ENCODE measurements around the gene ELP1. TPM values are rescaled to one million over a fixed set of nuclear protein-coding genes. Genes with fewer than 3 reads are reported as not detected.
"Not testable (repeated sequence)": the region's sequence is repeated elsewhere in the genome, so short reads cannot be mapped to it uniquely, and the experiment has no call there.

The ELP1 gene
- total and polyA plus RNA-seq, 2 experiments from 2014 or later, result 9.1 to 46.3 TPM

DNA sequence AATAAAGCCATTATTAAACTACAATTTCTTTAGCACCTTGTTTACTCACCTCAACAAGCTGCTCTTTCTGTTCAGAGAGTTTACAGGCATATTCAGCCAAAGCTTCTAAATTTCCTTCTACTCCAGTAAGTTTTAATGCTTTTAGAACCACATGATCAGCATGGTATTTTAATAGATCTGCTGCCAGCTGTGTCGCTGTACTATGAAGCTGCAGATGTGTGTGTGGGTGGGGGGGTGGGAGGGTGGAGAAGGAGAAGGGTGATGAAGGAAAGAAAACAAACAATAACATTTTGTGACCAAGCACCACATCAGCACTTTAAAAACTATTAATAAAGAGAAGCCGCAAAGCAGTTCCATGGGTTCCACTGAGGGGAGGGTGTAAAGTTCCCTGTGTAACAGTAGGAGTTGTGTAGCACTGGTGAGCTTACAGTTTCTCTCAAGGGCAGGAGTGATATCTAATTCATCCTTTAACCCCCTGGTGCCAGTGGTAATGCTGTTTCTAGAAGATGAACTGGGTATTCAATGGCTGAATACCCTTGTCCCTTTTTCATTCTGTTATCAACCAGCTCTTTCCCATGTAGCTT is 38.8 kb upstream of the ELP1 start (continued):
- TF ChIP-seq, protein P1, sequence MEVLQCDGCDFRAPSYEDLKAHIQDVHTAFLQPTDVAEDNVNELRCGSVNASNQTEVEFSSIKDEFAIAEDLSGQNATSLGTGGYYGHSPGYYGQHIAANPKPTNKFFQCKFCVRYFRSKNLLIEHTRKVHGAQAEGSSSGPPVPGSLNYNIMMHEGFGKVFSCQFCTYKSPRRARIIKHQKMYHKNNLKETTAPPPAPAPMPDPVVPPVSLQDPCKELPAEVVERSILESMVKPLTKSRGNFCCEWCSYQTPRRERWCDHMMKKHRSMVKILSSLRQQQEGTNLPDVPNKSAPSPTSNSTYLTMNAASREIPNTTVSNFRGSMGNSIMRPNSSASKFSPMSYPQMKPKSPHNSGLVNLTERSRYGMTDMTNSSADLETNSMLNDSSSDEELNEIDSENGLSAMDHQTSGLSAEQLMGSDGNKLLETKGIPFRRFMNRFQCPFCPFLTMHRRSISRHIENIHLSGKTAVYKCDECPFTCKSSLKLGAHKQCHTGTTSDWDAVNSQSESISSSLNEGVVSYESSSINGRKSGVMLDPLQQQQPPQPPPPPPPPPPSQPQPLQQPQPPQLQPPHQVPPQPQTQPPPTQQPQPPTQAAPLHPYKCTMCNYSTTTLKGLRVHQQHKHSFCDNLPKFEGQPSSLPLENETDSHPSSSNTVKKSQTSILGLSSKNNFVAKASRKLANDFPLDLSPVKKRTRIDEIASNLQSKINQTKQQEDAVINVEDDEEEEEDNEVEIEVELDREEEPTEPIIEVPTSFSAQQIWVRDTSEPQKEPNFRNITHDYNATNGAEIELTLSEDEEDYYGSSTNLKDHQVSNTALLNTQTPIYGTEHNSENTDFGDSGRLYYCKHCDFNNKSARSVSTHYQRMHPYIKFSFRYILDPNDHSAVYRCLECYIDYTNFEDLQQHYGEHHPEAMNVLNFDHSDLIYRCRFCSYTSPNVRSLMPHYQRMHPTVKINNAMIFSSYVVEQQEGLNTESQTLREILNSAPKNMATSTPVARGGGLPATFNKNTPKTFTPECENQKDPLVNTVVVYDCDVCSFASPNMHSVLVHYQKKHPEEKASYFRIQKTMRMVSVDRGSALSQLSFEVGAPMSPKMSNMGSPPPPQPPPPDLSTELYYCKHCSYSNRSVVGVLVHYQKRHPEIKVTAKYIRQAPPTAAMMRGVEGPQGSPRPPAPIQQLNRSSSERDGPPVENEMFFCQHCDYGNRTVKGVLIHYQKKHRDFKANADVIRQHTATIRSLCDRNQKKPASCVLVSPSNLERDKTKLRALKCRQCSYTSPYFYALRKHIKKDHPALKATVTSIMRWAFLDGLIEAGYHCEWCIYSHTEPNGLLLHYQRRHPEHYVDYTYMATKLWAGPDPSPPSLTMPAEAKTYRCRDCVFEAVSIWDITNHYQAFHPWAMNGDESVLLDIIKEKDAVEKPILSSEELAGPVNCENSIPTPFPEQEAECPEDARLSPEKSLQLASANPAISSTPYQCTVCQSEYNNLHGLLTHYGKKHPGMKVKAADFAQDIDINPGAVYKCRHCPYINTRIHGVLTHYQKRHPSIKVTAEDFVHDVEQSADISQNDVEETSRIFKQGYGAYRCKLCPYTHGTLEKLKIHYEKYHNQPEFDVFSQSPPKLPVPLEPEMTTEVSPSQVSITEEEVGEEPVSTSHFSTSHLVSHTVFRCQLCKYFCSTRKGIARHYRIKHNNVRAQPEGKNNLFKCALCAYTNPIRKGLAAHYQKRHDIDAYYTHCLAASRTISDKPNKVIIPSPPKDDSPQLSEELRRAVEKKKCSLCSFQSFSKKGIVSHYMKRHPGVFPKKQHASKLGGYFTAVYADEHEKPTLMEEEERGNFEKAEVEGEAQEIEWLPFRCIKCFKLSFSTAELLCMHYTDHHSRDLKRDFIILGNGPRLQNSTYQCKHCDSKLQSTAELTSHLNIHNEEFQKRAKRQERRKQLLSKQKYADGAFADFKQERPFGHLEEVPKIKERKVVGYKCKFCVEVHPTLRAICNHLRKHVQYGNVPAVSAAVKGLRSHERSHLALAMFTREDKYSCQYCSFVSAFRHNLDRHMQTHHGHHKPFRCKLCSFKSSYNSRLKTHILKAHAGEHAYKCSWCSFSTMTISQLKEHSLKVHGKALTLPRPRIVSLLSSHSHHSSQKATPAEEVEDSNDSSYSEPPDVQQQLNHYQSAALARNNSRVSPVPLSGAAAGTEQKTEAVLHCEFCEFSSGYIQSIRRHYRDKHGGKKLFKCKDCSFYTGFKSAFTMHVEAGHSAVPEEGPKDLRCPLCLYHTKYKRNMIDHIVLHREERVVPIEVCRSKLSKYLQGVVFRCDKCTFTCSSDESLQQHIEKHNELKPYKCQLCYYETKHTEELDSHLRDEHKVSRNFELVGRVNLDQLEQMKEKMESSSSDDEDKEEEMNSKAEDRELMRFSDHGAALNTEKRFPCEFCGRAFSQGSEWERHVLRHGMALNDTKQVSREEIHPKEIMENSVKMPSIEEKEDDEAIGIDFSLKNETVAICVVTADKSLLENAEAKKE (CRISPR knock-in tag; IDR thresholded peaks at IDR 0.05), result no peak

DNA sequence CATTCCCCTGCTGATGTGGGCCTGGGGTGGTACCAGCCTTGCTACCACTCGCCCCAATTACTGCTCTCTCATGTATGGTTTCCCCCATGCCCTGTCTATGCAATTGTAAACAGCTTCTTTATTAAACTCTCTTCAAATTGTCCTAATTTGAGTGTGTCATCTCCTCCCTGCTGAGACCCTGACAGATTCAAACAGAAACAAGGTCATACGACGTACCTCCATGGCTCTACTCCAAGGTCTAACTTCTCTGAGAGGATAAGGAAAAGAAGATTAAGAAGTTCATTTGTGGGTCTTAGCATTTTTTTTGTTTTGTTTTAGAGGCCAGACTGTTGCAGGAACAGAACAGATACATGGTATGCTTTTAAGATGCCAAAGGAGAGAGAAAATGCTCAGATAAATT is 38.3 kb upstream of the ELP1 start:
- H2AFZ ChIP-seq, result no peak overlapping the region
- ATAC-seq, result no peak
- TF ChIP-seq, protein P2, sequence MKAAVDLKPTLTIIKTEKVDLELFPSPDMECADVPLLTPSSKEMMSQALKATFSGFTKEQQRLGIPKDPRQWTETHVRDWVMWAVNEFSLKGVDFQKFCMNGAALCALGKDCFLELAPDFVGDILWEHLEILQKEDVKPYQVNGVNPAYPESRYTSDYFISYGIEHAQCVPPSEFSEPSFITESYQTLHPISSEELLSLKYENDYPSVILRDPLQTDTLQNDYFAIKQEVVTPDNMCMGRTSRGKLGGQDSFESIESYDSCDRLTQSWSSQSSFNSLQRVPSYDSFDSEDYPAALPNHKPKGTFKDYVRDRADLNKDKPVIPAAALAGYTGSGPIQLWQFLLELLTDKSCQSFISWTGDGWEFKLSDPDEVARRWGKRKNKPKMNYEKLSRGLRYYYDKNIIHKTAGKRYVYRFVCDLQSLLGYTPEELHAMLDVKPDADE (IDR thresholded peaks at IDR 0.05), result no peak
- no peaks in the 10 kb centered on the region for H3K9me2 ChIP-seq (ENCODE audit: insufficient read depth)
- H3K27ac Mint-ChIP-seq, result no peak overlapping the region
- H3K27me3 ChIP-seq (ENCODE audit: insufficient read depth), result no peaks in the 10 kb centered on the region
- no peaks in the 10 kb centered on the region for H4K20me1 ChIP-seq (replicated peaks; ENCODE audit: insufficient read depth)
- H3K79me2 ChIP-seq (replicated peaks; ENCODE audit: insufficient read depth), result no peaks in the 10 kb centered on the region
- no peaks in the 10 kb centered on the region for H3K27me3 Mint-ChIP-seq (ENCODE audit: insufficient read depth, low read depth, poor library complexity)
- H3K4me1 ChIP-seq (ENCODE audit: insufficient read depth), result no peaks in the 10 kb centered on the region
- H3K4me1 Mint-ChIP-seq, result no peaks in the 10 kb centered on the region
- H3K36me3 ChIP-seq (ENCODE audit: insufficient read depth), result peaks cover 4% of the 10 kb centered on the region; the same call in 1 of the 2 replicates
- H3K4me2 ChIP-seq, result no peak overlapping the region
- H3F3A ChIP-seq (replicated peaks; ENCODE audit: low read depth), result no peaks in the 10 kb centered on the region
- H3K36me3 Mint-ChIP-seq (ENCODE audit: low read depth), result peaks cover 18% of the 10 kb centered on the region
- no peak for DNase-seq (ENCODE audit: low spot score)
- H3K4me3 ChIP-seq, result no peak overlapping the region
- H3K27ac ChIP-seq (ENCODE audit: low read depth), result no peak overlapping the region
- no peak overlapping the region for H3K4me3 Mint-ChIP-seq
- H3K9me3 Mint-ChIP-seq, result no peaks in the 10 kb centered on the region

DNA sequence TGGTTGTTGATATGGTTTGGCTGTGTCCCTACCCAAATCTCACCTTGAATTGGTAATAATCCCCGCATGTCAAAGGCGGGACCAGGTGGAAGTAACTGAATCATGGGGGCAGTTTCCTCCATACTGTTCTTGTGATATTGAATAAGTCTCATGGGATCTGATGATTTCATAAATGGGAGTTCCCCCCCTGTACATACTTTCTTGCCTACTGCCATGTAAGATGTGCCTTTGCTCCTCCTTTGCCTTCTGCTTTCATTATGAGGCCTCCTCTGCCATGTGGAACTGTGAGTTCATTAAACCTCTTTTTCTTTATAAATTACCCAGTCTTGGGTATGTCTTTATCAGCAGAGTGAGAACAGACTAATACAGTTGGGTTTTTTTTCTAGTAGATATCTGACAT is 37.5 kb upstream of the ELP1 start:
- not testable (repeated sequence) for H3K4me3 ChIP-seq; DNase-seq (ENCODE audit: low spot score); H3K9me3 Mint-ChIP-seq; H3K4me3 Mint-ChIP-seq; H3K27me3 ChIP-seq (ENCODE audit: insufficient read depth); H4K20me1 ChIP-seq (replicated peaks; ENCODE audit: insufficient read depth); H2AFZ ChIP-seq; ATAC-seq; H3K4me1 ChIP-seq (ENCODE audit: insufficient read depth); H3K4me1 Mint-ChIP-seq; H3K79me2 ChIP-seq (replicated peaks; ENCODE audit: insufficient read depth); H3K4me2 ChIP-seq; H3K27ac ChIP-seq (ENCODE audit: low read depth); H3F3A ChIP-seq (replicated peaks; ENCODE audit: low read depth); H3K27me3 Mint-ChIP-seq (ENCODE audit: insufficient read depth, low read depth, poor library complexity); H3K9me2 ChIP-seq (ENCODE audit: insufficient read depth); H3K36me3 ChIP-seq (ENCODE audit: insufficient read depth); H3K27ac Mint-ChIP-seq
- H3K36me3 Mint-ChIP-seq (ENCODE audit: low read depth), result peaks cover 16% of the 10 kb centered on the region

Measured in GM23338 (cell line).